ENCODE data around the gene CDH13.

- TF ChIP-seq CTCF (IDR thresholded peaks at IDR 0.05; ENCODE audit: low read length) (no peak), EZH2 (optimal IDR thresholded peaks at IDR 0.05; ENCODE audit: low read depth, low read length) (no peak), EZH2phosphoT487 (IDR thresholded peaks at IDR 0.05; ENCODE audit: low read length) (no peak)
These were observed 681.6 kb downstream of the CDH13 start for GRCh38 chr16:83308414-83308813.
